Esophagus squamous epithelium (tissue), 5 donors: ENCODE measurements around the gene ADRA2B. TPM values are rescaled to one million over a fixed set of nuclear protein-coding genes. Genes with fewer than 3 reads are reported as not detected.
"Not testable (repeated sequence)": the region's sequence is repeated elsewhere in the genome, so short reads cannot be mapped to it uniquely, and the experiment has no call there.

Experiments used
- DNase-seq: peaks from one replicate; lab custom pipeline; 2025; lab: John Stamatoyannopoulos, UW
- H3K27ac ChIP-seq, 4 donors: fragments of 200-600 bp; sonication (generic); one replicate each; pipeline ENCODE4 v1.5.1; 2016 to 2019; ENCODE audit warnings: mild to moderate bottlenecking in 1 of 4
- H3K27me3 ChIP-seq, 4 donors: fragments of 200-600 bp; sonication (generic); 1 replicate in 3 of 4; 2 replicates in 1 of 4; pipeline versions ENCODE4 v1.5.1 to v1.6.0; 2017 to 2021; ENCODE audit warnings: antibody characterized with exemption in 1 of 4
- H3K36me3 ChIP-seq, 3 donors: fragments of 200-600 bp; sonication (generic); one replicate each; pipeline ENCODE4 v1.5.1; 2016 to 2019
- H3K4me1 ChIP-seq, 3 donors: fragments of 200-600 bp; sonication (generic); one replicate each; pipeline ENCODE4 v1.5.1; 2017 to 2019
- H3K4me3 ChIP-seq, 4 donors: fragments of 200-600 bp; sonication (generic); 1 replicate in 3 of 4; 2 replicates in 1 of 4; pipeline ENCODE4 v1.5.1; 2016 to 2019; ENCODE audit warnings: mild to moderate bottlenecking in 2 of 4, moderate library complexity in 1 of 4
- H3K9me3 ChIP-seq, 3 donors: fragments of 200-600 bp; sonication (generic); one replicate each; pipeline ENCODE4 v1.5.1; 2016 to 2019
- POLR2A ChIP-seq, 4 donors: fragments of 450-650 bp; IDR thresholded peaks; one replicate each; pipeline ENCODE4 v1.6.1; 2017; ENCODE audit warnings: antibody characterized with exemption in 4 of 4, mild to moderate bottlenecking in 4 of 4, moderate library complexity in 3 of 4
- WGBS, 2 donors: methylation state at CpG; one replicate each; pipeline ENCODE4 v1.1.5; 2018; 5-methylcytosine and 5-hydroxymethylcytosine counted together
- intact Hi-C: fragments of 100-400 bp; cut with DNase I; formaldehyde crosslinking; loops from one replicate; pipeline ENCODE4 v1.15.0; 2022
- total RNA-seq, 4 donors: library from RNA; depleted of rRNA; stranded (reverse); fragments of >200 nt; gene quantifications; one replicate each; pipeline ENCODE4 v1.1.0, GENCODE V29; 2016
- TF ChIP-seq, protein P1 (sequence below), 6 experiments: fragments of 450-650 bp in 4 of 6; fragments of 200-600 bp in 2 of 6; sonication (generic) in 2 of 6; IDR thresholded peaks; one replicate each; pipeline ENCODE4 v1.5.1; 2016 to 2019; ENCODE audit warnings: antibody characterized with exemption in 6 of 6, mild to moderate bottlenecking in 4 of 6, moderate library complexity in 4 of 6
- donor health status: DM: yes; HTN: yes; CAD: no.

Gene ADRA2B
- total RNA-seq, 4 donors from 2014 or later = 0.04 to 1.2 (median 0.38) TPM; not detected in 1

DNA sequence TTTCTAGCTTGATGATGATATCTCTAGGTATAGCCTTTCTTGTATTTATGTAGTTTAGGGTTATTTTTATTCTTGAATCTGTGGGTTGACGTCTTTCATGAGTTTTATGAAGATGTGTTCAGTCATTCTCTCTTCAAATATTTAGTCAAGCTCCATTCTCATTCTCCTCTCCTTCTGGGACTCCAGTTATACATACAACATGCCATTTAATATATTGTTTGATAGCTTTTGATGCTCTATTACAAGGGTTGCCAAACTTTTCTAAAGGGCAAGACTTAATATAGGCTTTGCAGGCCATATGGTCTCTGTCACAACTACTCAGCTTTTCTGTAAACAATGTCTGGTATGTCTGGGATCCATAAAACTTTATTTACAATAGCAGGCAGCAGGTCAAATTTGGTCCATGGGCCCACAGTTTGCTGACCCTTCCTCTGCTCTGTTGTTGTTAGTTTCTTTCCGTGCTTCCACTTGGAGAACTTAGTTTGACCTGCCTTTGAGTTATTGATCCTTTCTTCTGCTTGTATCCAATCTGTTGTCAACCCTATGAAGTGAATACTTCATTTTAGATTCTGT, 41.1 kb downstream of the ADRA2B start:
- peaks cover 0 to 3% (median 0%) of the 10 kb centered on the region in 4 donors for H3K27me3 ChIP-seq
- H3K36me3 ChIP-seq = no peaks in the 10 kb centered on the region
- WGBS, 2 donors = 62 to 75% methylated on average over 2 of the region's 2 CpGs
- intact Hi-C loops = no loop called here
- TF ChIP-seq POLR2A (IDR thresholded peaks at IDR 0.05) = no peak
- TF ChIP-seq, protein P1, sequence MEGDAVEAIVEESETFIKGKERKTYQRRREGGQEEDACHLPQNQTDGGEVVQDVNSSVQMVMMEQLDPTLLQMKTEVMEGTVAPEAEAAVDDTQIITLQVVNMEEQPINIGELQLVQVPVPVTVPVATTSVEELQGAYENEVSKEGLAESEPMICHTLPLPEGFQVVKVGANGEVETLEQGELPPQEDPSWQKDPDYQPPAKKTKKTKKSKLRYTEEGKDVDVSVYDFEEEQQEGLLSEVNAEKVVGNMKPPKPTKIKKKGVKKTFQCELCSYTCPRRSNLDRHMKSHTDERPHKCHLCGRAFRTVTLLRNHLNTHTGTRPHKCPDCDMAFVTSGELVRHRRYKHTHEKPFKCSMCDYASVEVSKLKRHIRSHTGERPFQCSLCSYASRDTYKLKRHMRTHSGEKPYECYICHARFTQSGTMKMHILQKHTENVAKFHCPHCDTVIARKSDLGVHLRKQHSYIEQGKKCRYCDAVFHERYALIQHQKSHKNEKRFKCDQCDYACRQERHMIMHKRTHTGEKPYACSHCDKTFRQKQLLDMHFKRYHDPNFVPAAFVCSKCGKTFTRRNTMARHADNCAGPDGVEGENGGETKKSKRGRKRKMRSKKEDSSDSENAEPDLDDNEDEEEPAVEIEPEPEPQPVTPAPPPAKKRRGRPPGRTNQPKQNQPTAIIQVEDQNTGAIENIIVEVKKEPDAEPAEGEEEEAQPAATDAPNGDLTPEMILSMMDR (IDR thresholded peaks at IDR 0.05) = no peak
- H3K4me3 ChIP-seq = no peak overlapping the region
- peaks cover 0 to 8% (median 0%) of the 10 kb centered on the region in 3 donors for H3K9me3 ChIP-seq
- no peak for DNase-seq
- no peak overlapping the region for H3K27ac ChIP-seq
- no peaks in the 10 kb centered on the region for H3K4me1 ChIP-seq

DNA sequence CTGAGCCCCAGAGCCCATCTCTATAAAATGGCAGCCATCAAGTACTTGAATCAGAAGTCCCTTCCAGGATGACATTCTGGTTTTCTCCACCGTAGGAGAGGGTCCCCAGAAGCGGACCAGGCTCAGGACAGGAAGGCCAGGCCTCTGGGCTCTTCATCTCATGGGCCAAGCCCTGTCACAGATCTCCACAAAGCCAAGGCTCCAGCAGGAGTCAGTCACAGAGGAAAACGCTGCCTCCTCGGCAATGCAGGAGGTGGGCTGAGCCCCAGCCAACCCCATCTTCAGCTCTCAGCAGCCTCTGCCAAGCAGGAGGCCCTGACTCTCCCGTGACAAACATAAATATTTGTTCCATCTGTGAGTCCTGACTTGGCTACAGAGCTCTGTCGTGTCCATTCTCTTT, 42.2 kb downstream of the ADRA2B start:
- no peaks in the 10 kb centered on the region for H3K36me3 ChIP-seq
- peaks cover 0 to 3% (median 0%) of the 10 kb centered on the region in 4 donors for H3K27me3 ChIP-seq
- H3K4me3 ChIP-seq = no peak overlapping the region
- peaks cover 0 to 8% (median 0%) of the 10 kb centered on the region in 3 donors for H3K9me3 ChIP-seq
- TF ChIP-seq, protein P1 (IDR thresholded peaks at IDR 0.05) = no peak
- TF ChIP-seq POLR2A (IDR thresholded peaks at IDR 0.05) = no peak
- H3K4me1 ChIP-seq = no peaks in the 10 kb centered on the region
- H3K27ac ChIP-seq = no peak overlapping the region
- intact Hi-C loops = no loop called here
- DNase-seq = no peak
- WGBS, 2 donors = 61 to 73% methylated on average over 5 to 6 of the region's 6 CpGs

DNA sequence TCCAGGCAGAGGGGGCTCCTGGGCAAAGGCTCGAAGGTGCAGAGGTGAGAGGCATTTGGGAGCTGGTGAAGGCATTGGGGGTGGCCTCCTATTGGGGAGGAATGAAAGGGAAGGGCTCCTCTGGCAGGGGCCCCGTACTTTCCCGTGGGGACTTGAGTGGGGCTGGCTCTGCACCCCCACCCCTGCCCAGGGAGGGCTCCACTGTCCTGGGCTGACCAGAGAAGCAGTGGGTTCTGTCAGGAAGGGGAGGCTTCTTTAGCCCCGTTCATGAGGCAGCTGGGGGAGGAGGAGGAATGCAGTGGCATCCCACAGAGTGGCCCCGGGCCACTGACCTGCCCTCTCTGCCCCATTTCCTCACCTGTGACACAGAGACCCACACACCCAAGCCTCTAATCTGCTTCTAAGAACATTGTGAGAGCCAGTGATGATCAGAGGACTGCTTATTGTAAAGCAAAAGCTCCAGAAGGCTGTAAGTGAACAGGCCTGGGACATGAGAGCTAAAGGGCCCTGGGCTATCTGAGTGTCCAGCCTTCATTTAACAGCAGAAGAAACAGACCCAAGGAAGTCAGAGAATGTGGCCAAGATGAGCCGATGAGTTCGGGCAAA, 43.1 kb downstream of the ADRA2B start:
- intact Hi-C loops = no loop called here
- H3K27ac ChIP-seq = no peak overlapping the region
- H3K4me1 ChIP-seq = peaks cover 0 to 4% (median under 1%) of the 10 kb centered on the region in 3 donors
- no peak overlapping the region for H3K4me3 ChIP-seq
- H3K9me3 ChIP-seq = peaks cover 0 to 8% (median 0%) of the 10 kb centered on the region in 3 donors
- 75 to 82% methylated on average over 5 to 6 of the region's 7 CpGs for WGBS, 2 donors
- peaks cover 0 to 3% (median 0%) of the 10 kb centered on the region in 4 donors for H3K27me3 ChIP-seq
- TF ChIP-seq POLR2A (IDR thresholded peaks at IDR 0.05) = no peak
- TF ChIP-seq, protein P1 (IDR thresholded peaks at IDR 0.05) = no peak
- DNase-seq = no peak
- no peaks in the 10 kb centered on the region for H3K36me3 ChIP-seq

DNA sequence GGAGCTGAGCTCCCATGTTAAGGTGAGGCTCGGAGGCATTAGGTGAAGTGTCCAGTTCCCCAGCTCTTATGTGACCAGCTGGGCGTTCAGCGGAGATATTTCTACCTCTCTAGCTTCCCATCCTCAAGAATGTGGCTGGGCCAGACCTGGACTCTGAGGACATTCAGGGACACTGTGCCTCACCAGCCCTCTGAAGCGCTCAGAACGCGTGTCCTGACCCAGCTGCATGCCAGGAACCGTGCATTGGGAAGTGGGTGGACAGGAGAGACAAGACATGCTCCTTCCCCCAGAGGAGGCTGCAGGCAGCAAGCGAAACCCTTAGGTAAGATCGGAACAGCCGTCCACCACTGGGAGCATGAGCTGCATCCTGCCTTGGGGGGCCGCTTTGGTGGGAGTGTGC, 43.6 kb downstream of the ADRA2B start:
- WGBS, 2 donors = 82 to 92% methylated on average over 4 to 10 of the region's 11 CpGs
- Histone ChIP-seq H3K27ac (no peak overlapping the region), H3K4me3 (no peak overlapping the region), H3K4me1 (peaks cover 0 to 10% (median 6%) of the 10 kb centered on the region in 3 donors), H3K9me3 (peaks cover 0 to 8% (median 0%) of the 10 kb centered on the region in 3 donors), H3K36me3 (no peaks in the 10 kb centered on the region), H3K27me3 (peaks cover 0 to 3% (median 0%) of the 10 kb centered on the region in 4 donors)
- DNase-seq = no peak
- intact Hi-C loops = no loop called here
- TF ChIP-seq, protein P1 (IDR thresholded peaks at IDR 0.05) = no peak
- TF ChIP-seq POLR2A (IDR thresholded peaks at IDR 0.05) = no peak

DNA sequence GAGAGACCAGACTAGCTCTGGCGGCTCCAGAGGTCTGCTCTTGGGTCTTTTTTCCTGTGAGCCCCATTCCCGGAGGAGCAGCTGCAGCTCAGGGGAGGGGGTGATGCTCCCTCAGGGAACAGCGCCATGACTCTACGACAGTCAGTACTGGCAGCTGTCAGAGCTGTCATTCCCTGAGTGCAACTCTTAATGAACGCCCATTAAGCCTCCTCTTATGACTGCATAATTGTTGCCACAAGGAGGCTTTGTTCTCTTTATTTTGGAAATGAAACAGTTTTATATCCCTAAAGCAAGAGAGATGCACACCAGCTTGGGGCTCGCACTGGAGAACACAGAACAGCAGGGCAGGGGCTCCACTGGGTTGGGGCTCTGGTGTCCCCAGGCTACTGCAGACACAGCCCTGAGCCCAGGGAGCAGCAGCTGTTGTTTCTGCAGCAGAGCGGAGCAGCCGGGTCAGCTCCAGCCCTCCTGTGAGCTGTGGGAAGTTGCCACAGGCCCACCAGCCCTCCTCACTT, 44.3 kb downstream of the ADRA2B start:
- H3K4me3 ChIP-seq, H3K9me3 ChIP-seq, H3K27ac ChIP-seq, DNase-seq, H3K27me3 ChIP-seq, H3K36me3 ChIP-seq, intact Hi-C loops: not testable (repeated sequence)
- whole genome bisulfite sequencing, 2 donors = 60 to 90% methylated on average over 2 to 4 of the region's 8 CpGs
- peaks cover 0 to 10% (median 6%) of the 10 kb centered on the region in 3 donors for H3K4me1 ChIP-seq

DNA sequence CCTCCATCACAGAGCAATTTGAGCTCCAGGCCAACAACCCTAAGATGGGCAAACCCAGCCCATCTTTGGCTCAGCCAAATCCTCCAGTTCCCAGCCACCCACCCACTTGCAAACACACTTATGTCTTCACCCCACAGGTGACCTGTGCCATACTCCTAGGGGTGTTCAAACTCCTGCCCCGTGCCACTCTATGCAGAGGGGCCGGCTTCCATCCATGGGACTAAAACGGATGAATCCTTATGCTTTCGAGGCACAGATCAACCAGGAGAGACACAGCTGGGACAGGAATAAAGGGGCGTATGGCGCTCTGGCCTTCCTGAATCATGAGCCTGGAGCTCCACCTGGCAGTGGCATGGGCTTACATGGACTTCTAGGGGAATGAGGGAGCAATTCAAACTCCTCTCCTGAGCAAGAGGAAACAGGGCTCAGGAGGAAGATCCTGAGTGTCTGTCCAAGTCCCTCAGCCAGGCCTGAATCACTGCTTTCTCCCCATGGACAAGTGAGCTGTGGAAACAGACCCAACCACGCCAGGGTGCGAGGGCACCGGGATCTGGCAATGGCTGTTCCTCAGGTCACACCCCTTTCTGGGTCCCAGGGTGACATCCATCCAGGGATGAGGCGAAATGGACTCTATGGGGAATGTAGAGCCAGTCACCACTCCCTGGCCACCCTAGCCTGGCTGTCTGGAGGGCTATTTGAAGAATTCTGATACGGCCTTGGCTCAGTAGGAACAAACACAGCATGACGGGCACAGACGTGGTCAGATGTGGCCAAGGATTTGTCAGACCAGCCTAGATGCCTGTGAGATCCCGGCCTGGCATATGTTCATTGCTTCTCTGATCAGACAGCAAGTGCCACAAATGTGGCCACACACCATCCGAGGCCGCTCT, 45.0 kb downstream of the ADRA2B start:
- H3K36me3 ChIP-seq, H3K9me3 ChIP-seq, H3K4me3 ChIP-seq, H3K27ac ChIP-seq, DNase-seq, intact Hi-C loops, H3K27me3 ChIP-seq: not testable (repeated sequence)
- WGBS, 2 donors = 83 to 95% methylated on average over 4 to 5 of the region's 16 CpGs
- peaks cover 0 to 10% (median 6%) of the 10 kb centered on the region in 3 donors for H3K4me1 ChIP-seq

DNA sequence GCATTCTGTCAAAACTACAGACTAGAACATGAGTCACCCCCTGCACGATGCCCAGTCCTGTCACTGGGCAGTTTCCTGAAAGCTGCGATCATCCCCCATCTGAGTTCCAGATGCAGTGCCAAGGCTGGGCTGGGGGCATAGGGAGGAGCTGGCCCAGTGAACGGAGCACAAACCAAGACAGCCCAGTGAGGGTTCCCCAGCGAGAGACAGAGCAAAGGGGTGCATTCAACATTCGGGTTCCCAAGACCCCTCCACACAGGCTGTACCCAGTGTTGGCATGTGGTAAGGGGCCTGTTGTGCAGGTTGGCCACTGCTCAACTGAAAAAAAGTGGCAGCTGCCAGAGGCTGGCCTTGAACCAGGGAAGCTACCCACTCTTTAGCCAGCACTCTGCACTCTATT, 46.0 kb downstream of the ADRA2B start:
- H3K9me3 ChIP-seq, DNase-seq, H3K27me3 ChIP-seq, H3K36me3 ChIP-seq, H3K4me3 ChIP-seq, H3K27ac ChIP-seq, intact Hi-C loops: not testable (repeated sequence)
- peaks cover 0 to 10% (median 6%) of the 10 kb centered on the region in 3 donors for H3K4me1 ChIP-seq
- 50 to 67% methylated on average over 1 of the region's 5 CpGs for WGBS, 2 donors

DNA sequence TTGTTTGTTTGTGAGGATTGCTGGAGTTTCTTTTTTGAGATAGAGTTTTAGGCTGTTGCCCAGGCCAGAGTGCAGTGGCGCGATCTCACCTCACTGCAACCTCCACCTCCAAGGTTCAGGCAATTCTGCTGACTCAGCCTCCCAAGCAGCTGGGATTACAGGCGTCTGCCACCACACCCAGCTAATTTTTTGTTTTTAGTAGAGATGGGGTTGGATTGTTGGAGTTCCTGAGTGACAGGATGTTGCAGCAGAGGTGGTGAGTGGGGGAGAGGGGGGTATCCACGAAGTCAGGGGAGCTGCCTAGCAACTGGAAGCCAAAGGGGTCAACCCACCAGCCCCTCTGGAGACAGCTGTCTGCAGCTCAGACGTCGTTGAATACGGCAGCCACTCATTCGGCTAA, 46.5 kb downstream of the ADRA2B start:
- H3K4me1 ChIP-seq = peaks cover 0 to 10% (median 6%) of the 10 kb centered on the region in 3 donors
- H3K36me3 ChIP-seq, DNase-seq, intact Hi-C loops, H3K27me3 ChIP-seq, H3K27ac ChIP-seq, H3K4me3 ChIP-seq, H3K9me3 ChIP-seq: not testable (repeated sequence)
- WGBS, 2 donors = 64 to 69% methylated on average over 5 of the region's 8 CpGs
